Trophoblast cell (in vitro differentiated cells and primary cell): ENCODE results near the gene PCDHB2. TPM values are rescaled to one million over a fixed set of nuclear protein-coding genes. Genes with fewer than 3 reads are reported as not detected.

Source experiments
- DNase-seq, 2 donors: peaks; one replicate each; pipeline ENCODE4 v3.0.0-alpha.2; 2016
- H2AFZ ChIP-seq: 2 replicates; pipeline ENCODE4 v1.6.1; 2013; ENCODE audit warnings: low read length, moderate library complexity, mild to moderate bottlenecking; ENCODE audit not compliant: insufficient read depth, poor library complexity
- H2AK5ac ChIP-seq: 2 replicates; pipeline ENCODE4 v1.6.1; 2013; ENCODE audit warnings: mild to moderate bottlenecking, low read length
- H2BK120ac ChIP-seq: 2 replicates; pipeline ENCODE4 v1.6.1; 2013; ENCODE audit warnings: low read length, mild to moderate bottlenecking, moderate library complexity; ENCODE audit not compliant: insufficient read depth, poor library complexity
- H2BK12ac ChIP-seq: 2 replicates; pipeline ENCODE4 v1.6.1; 2013; ENCODE audit warnings: mild to moderate bottlenecking, low read length, moderate library complexity
- H2BK5ac ChIP-seq: 2 replicates; pipeline ENCODE4 v1.6.1; 2013; ENCODE audit warnings: low read length, low read depth, moderate library complexity, mild to moderate bottlenecking; ENCODE audit not compliant: poor library complexity
- H3K14ac ChIP-seq: 2 replicates; pipeline ENCODE4 v1.6.1; 2013; ENCODE audit warnings: mild to moderate bottlenecking, low read length
- H3K18ac ChIP-seq: 2 replicates; pipeline ENCODE4 v1.6.1; 2013; ENCODE audit warnings: mild to moderate bottlenecking, low read length
- H3K23ac ChIP-seq: 2 replicates; pipeline ENCODE4 v1.6.1; 2013; ENCODE audit warnings: low read length
- H3K27ac ChIP-seq: 2 replicates; pipeline ENCODE4 v1.5.1; 2013; ENCODE audit warnings: low read depth, mild to moderate bottlenecking, inconsistent platforms, low read length, moderate library complexity
- H3K27me3 ChIP-seq: 2 replicates; pipeline ENCODE4 v1.6.1; 2013; ENCODE audit warnings: inconsistent platforms, mild to moderate bottlenecking, low read length, moderate library complexity; ENCODE audit not compliant: insufficient read depth
- H3K36me3 ChIP-seq, 2 experiments: 1 replicate in 1 of 2; 2 replicates in 1 of 2; pipeline ENCODE4 v1.6.1; 2013; ENCODE audit warnings: low read length in 2 of 2, mild to moderate bottlenecking in 2 of 2, moderate library complexity in 1 of 2; ENCODE audit not compliant: insufficient read depth in 2 of 2, control insufficient read depth in 1 of 2
- H3K4ac ChIP-seq: 2 replicates; pipeline ENCODE4 v1.6.1; 2013; ENCODE audit warnings: low read depth, mild to moderate bottlenecking, low read length, moderate library complexity
- H3K4me1 ChIP-seq, 2 experiments: 1 replicate in 1 of 2; 2 replicates in 1 of 2; pipeline ENCODE4 v1.6.1; 2013; ENCODE audit warnings: low read length in 2 of 2, mild to moderate bottlenecking in 2 of 2, moderate library complexity in 1 of 2; ENCODE audit not compliant: insufficient read depth in 2 of 2, control insufficient read depth in 1 of 2
- H3K4me2 ChIP-seq: 2 replicates; pipeline ENCODE4 v1.6.1; 2013; ENCODE audit warnings: inconsistent platforms, mild to moderate bottlenecking, low read length, moderate library complexity
- H3K4me3 ChIP-seq: 2 replicates; pipeline ENCODE4 v1.5.1; 2013; ENCODE audit warnings: mild to moderate bottlenecking, low read depth, low read length, inconsistent platforms
- H3K79me1 ChIP-seq: one replicate; pipeline ENCODE4 v1.6.1; 2013; ENCODE audit warnings: low read length
- H3K79me2 ChIP-seq: 2 replicates; pipeline ENCODE4 v1.6.1; 2013; ENCODE audit warnings: low read length, mild to moderate bottlenecking; ENCODE audit not compliant: control insufficient read depth, insufficient read depth, poor library complexity
- H3K9ac ChIP-seq: 2 replicates; pipeline ENCODE4 v1.6.1; 2013; ENCODE audit warnings: mild to moderate bottlenecking, low read length
- H3K9me3 ChIP-seq: 2 replicates; pipeline ENCODE4 v1.6.1; 2013; ENCODE audit warnings: low read depth, mild to moderate bottlenecking, control low read depth, inconsistent platforms, low read length; ENCODE audit not compliant: insufficient read depth
- H4K12ac ChIP-seq: 2 replicates; pipeline ENCODE4 v1.6.1; 2013; ENCODE audit warnings: low read depth, mild to moderate bottlenecking, low read length, moderate library complexity
- H4K8ac ChIP-seq: 2 replicates; pipeline ENCODE4 v1.6.1; 2013; ENCODE audit warnings: low read depth, mild to moderate bottlenecking, low read length, moderate library complexity
- H4K91ac ChIP-seq: one replicate; pipeline ENCODE4 v1.6.1; 2013; ENCODE audit warnings: low read depth, mild to moderate bottlenecking, low read length, moderate library complexity
- WGBS: extraction: QIAGEN DNeasy Blood & Tissue Kit; methylation state at CpG from one replicate; pipeline ENCODE4 v1.1.7; 2013; ENCODE audit warnings: missing lambda C conversion rate; ENCODE audit not compliant: insufficient read length, insufficient coverage; ENCODE audit errors: extremely low coverage; 5-methylcytosine and 5-hydroxymethylcytosine counted together
- polyA plus RNA-seq: library from polyadenylated mRNA; stranded (reverse); fragments of 200-250 nt; gene quantifications from 2 replicates; pipeline ENCODE4 v1.2.3, GENCODE V29; 2013

PCDHB2 gene
- polyA plus RNA-seq, result 24.3 and 24.9 TPM in 2 replicates

DNA sequence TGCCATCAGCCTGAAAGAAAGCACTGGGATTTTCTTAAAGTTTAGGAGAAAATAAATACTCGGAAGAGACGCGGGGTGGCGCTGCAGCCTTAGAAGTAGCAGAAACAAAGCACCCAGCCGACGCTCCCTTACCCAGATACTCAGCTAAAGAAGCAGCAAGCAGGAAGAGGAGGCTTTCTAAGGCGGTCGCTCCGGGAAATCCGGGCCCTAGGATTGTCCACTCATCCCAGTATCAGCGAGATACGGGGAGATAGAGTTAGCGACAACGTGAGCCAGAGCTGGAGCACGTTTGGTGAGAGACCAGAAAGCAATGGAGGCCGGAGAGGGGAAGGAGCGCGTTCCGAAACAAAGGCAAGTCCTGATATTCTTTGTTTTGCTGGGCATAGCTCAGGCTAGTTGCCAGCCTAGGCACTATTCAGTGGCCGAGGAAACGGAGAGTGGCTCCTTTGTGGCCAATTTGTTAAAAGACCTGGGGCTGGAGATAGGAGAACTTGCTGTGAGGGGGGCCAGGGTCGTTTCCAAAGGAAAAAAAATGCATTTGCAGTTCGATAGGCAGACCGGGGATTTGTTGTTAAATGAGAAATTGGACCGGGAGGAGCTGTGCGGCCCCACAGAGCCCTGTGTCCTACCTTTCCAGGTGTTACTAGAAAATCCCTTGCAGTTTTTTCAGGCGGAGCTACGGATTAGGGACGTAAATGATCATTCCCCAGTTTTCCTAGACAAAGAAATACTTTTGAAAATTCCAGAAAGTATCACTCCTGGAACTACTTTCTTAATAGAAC is at the start of gene PCDHB2:
Gene PCDHB2 (plus strand): TSS at position 135 of the 782 bp plus-strand sequence. CDS start 176 bp downstream, at position 311.
- Histone ChIP-seq H4K12ac (peak within 1 kb of the TSS; percentile 49), H3K14ac (peak within 1 kb of the TSS; percentile 48)

DNA sequence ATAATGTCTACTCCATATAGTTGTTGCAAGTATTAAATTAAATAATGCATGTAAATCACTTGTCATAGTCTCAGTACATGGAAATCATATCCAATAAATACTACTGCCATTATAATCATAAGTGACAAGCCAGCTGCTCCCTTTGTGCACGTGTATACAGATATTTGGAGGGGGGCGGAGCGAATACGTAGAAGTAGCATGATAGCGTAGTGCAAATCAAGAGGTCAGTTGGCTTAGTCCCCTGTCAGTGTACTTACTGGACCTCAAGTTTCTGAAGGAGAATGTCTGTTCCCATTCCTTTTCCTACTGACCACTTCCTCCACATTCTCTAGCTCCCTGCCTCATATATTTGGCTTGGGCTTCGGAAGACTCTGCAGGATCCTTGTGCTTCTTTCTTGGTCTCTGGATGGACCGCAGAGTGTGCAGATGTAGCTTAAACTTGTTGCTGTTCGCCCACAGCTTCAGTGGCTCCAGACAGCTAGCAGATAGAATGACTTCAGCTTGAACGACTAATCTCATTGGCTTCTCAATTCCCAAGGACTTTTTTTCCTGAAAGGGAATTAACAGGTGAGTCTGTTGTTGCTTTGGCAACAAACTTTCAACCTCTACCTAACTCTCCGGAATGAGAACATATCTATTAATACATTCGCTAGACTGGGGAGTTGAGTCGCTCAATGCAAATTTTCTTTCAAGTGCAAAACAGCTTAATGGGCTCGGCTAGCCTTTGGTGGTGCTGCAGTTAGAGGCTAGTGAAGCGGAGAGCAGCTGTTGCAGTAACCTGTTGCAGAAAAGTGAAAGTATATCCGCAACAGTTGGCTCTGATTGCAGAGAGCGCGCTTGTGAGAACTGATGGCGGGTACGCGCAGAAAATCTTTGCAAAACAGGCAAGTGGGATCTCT is 43.5 kb upstream of the PCDHB2 start, which contains the start of gene PCDHB1:
Gene PCDHB1 (plus strand): TSS at position 753 of the 899 bp plus-strand sequence. CDS start 97 bp downstream, at position 850.
- peak within 1 kb of the TSS; percentile 70 for H3K4me3 ChIP-seq
- no peak within 1 kb of the TSS for H3K23ac ChIP-seq
- H3K14ac ChIP-seq, result no peak within 1 kb of the TSS
- no peaks in the 10 kb centered on the region for H3K79me2 ChIP-seq
- H3K9me3 ChIP-seq, result peaks cover 3% of the 10 kb centered on the region
- no peak within 1 kb of the TSS for H3K18ac ChIP-seq
- peak within 1 kb of the TSS; percentile 66 for H2AFZ ChIP-seq
- H3K4me1 ChIP-seq, result peaks cover 2 to 3% of the 10 kb centered on the region in 2 experiments
- no peak within 1 kb of the TSS for H2BK120ac ChIP-seq
- H3K4me2 ChIP-seq, result peak within 1 kb of the TSS; percentile 88
- no peak within 1 kb of the TSS for H2AK5ac ChIP-seq
- no peak for DNase-seq
- H4K12ac ChIP-seq, result no peak within 1 kb of the TSS
- H4K91ac ChIP-seq, result no peak within 1 kb of the TSS
- no peaks in the 10 kb centered on the region for H3K36me3 ChIP-seq
- no peaks in the 10 kb centered on the region for H3K79me1 ChIP-seq
- no peak within 1 kb of the TSS for H3K9ac ChIP-seq
- peaks cover 3% of the 10 kb centered on the region for H3K27me3 ChIP-seq
- no peak within 1 kb of the TSS for H3K27ac ChIP-seq
- no peak within 1 kb of the TSS for H2BK12ac ChIP-seq
- no peak within 1 kb of the TSS for H4K8ac ChIP-seq
- H2BK5ac ChIP-seq, result no peak within 1 kb of the TSS
- H3K4ac ChIP-seq, result no peak within 1 kb of the TSS
- WGBS, result no CpG with 5 or more reads among the region's 20 CpGs

More for the DNA sequence above, at the start of gene PCDHB2:
- Histone ChIP-seq H4K91ac (peak within 1 kb of the TSS; percentile 53), H4K8ac (peak within 1 kb of the TSS; percentile 84), H3K4me1 (peaks cover 0 to 5% of the 10 kb centered on the region in 2 experiments), H2AFZ (peak within 1 kb of the TSS; percentile 75), H2BK5ac (peak within 1 kb of the TSS; percentile 12), H3K18ac (peak within 1 kb of the TSS; percentile 50), H3K9me3 (peaks cover 3% of the 10 kb centered on the region), H2BK120ac (peak within 1 kb of the TSS; percentile 6), H3K27me3 (no peaks in the 10 kb centered on the region), H3K27ac (peak within 1 kb of the TSS; percentile 8), H3K36me3 (peaks cover 4 to 5% of the 10 kb centered on the region in 2 experiments), H3K4ac (no peak within 1 kb of the TSS), H3K9ac (peak within 1 kb of the TSS; percentile 96), H2AK5ac (no peak within 1 kb of the TSS), H3K4me3 (peak within 1 kb of the TSS; percentile 82), H3K79me2 (peaks cover 2% of the 10 kb centered on the region), H3K79me1 (peaks cover 4% of the 10 kb centered on the region), H3K23ac (no peak within 1 kb of the TSS), H3K4me2 (peak within 1 kb of the TSS; percentile 65), H2BK12ac (no peak within 1 kb of the TSS)
- DNase-seq, result no peak
- no CpG with 5 or more reads among the region's 29 CpGs for WGBS

- Histone ChIP-seq H3K36me3 (no peaks in the 10 kb centered on the region), H3K4ac (no peak overlapping the region), H3K4me3 (peak overlapping the region; percentile 70), H4K12ac (no peak overlapping the region), H2BK12ac (no peak overlapping the region), H3K4me2 (peak overlapping the region; percentile 88), H3K79me1 (no peaks in the 10 kb centered on the region), H2AFZ (peak overlapping the region; percentile 66), H3K27me3 (peaks cover 3% of the 10 kb centered on the region), H4K8ac (no peak overlapping the region), H2AK5ac (no peak overlapping the region), H3K18ac (no peak overlapping the region), H4K91ac (no peak overlapping the region), H2BK5ac (no peak overlapping the region), H3K4me1 (peaks cover 2 to 3% of the 10 kb centered on the region in 2 experiments), H3K14ac (no peak overlapping the region), H3K27ac (no peak overlapping the region), H3K23ac (no peak overlapping the region), H2BK120ac (no peak overlapping the region), H3K9me3 (peaks cover 3% of the 10 kb centered on the region), H3K9ac (no peak overlapping the region), H3K79me2 (no peaks in the 10 kb centered on the region)
- no peak for DNase-seq
- no CpG with 5 or more reads among the region's 19 CpGs for WGBS
These were observed 42.9 kb upstream of the PCDHB2 start for GRCh38 chr5:141051521-141051866.

GRCh38 chr5:141077826-141078225 is 16.6 kb upstream of the PCDHB2 start:
- Histone ChIP-seq H3K4ac (no peak overlapping the region), H3K79me1 (no peaks in the 10 kb centered on the region)
- no CpG with 5 or more reads among the region's 17 CpGs for WGBS

More at GRCh38 chr5:141077826-141078225, 16.6 kb upstream of the PCDHB2 start:
- Histone ChIP-seq H2BK5ac (no peak overlapping the region), H3K23ac (no peak overlapping the region), H3K18ac (no peak overlapping the region), H4K12ac (no peak overlapping the region), H2BK12ac (no peak overlapping the region), H2BK120ac (no peak overlapping the region), H3K27me3 (no peaks in the 10 kb centered on the region), H2AFZ (no peak overlapping the region), H3K36me3 (no peaks in the 10 kb centered on the region), H3K9me3 (no peaks in the 10 kb centered on the region), H4K91ac (no peak overlapping the region), H4K8ac (no peak overlapping the region), H3K9ac (no peak overlapping the region), H3K4me2 (no peak overlapping the region), H2AK5ac (no peak overlapping the region), H3K4me1 (no peaks in the 10 kb centered on the region), H3K27ac (no peak overlapping the region), H3K4me3 (no peak overlapping the region), H3K79me2 (no peaks in the 10 kb centered on the region), H3K14ac (no peak overlapping the region)
- DNase-seq, result no peak
